ENCODE measurements around the gene ICAM4. TPM values are rescaled to one million over a fixed set of nuclear protein-coding genes. Genes with fewer than 3 reads are reported as not detected.
A peak's percentile ranks its signal among the peaks of the same experiment; 100 is the strongest.

Gene ICAM4
- total and polyA plus RNA-seq, 2 of the 13 experiments (the other 11 are each of a cell fraction or from before 2014, with no cell fraction given): 2.9 to 4.0 TPM

GRCh38 chr19:10251792-10252694 lies 34.7 kb upstream of the ICAM4 start, which contains the start of gene MRPL4 (continued):
- TF ChIP-seq ZNF407 (CRISPR knock-in tag; IDR thresholded peaks at IDR 0.05; ENCODE audit: not compliant biosample characterization) (no peak), PHF21A (CRISPR knock-in tag; IDR thresholded peaks at IDR 0.05) (peak; percentile 68; the same call in 1 of the 2 replicates), PLSCR1 (CRISPR knock-in tag; IDR thresholded peaks at IDR 0.05; ENCODE audit: borderline replicate concordance) (no peak), GATA4 (IDR thresholded peaks at IDR 0.05; ENCODE audit: borderline replicate concordance, low read depth) (no peak), CENPBD1 (CRISPR knock-in tag; IDR thresholded peaks at IDR 0.05; ENCODE audit: borderline replicate concordance, low read depth) (no peak), THAP9 (CRISPR knock-in tag; IDR thresholded peaks at IDR 0.05; ENCODE audit: borderline replicate concordance) (peak; percentile 71; the same call in 1 of the 2 replicates), ZNF839 (CRISPR knock-in tag; IDR thresholded peaks at IDR 0.05; ENCODE audit: borderline replicate concordance) (peak; percentile 71; the same call in 1 of the 2 replicates), KDM6A (CRISPR knock-in tag; IDR thresholded peaks at IDR 0.05; ENCODE audit: low read depth) (no peak; the same call in 1 of the 2 replicates), SRSF1 (optimal IDR thresholded peaks at IDR 0.05; ENCODE audit: low read depth, low read length) (no peak), U2AF2 (IDR thresholded peaks at IDR 0.05; ENCODE audit: low read depth, low read length) (no peak), ZNF234 (CRISPR knock-in tag; conservative IDR thresholded peaks at IDR 0.05) (no peak), SRSF9 (IDR thresholded peaks at IDR 0.05; ENCODE audit: borderline replicate concordance, insufficient read depth, low read depth, low read length, poor library complexity, severe bottlenecking) (no peak), MAFK (conservative IDR thresholded peaks at IDR 0.05 in 1 of 2, IDR thresholded peaks at IDR 0.05 in 1 of 2; ENCODE audit: low read length in 2 of 2) (0 out of 4 replicates have a peak, but pooled peaks of 1 of the 2 experiments have one; percentile 16)
